K562 (cell line): ENCODE results near the gene SLC34A3. TPM values are rescaled to one million over a fixed set of nuclear protein-coding genes. Genes with fewer than 3 reads are reported as not detected.

ENCODE experiments used
- ATAC-seq: fragments of 200-7000 bp; cut with Tn5 transposase; 3 replicates; pipeline ENCODE4 v1.9.1; 2020; ENCODE audit warnings: moderate library complexity
- BruUV-seq: library from RNA; stranded (reverse); fragments of 400-500 nt; replicated peaks from 2 replicates; lab custom pipeline; 2021; lab: Mats Ljungman, UMichigan
- CTCF ChIA-PET: fragments of 300-600 bp; formaldehyde crosslinking; extraction: SDS; loops from one replicate; lab custom pipeline; 2021; ENCODE audit warnings: low intra/inter-chr PET ratio; lab: Yijun Ruan, JAX
- POLR2A ChIA-PET: fragments of 300-600, 350-650 bp; sonication (Branson Sonifier 250); formaldehyde crosslinking; extraction: SDS; loops from one replicate; lab custom pipeline; 2021; ENCODE audit warnings: antibody characterized with exemption, inconsistent platforms; lab: Yijun Ruan, JAX
- DNase-seq, 4 experiments: peaks; one replicate each; pipeline versions ENCODE4 v3.0.0 to v3.0.0-alpha.2; 2011 to 2018; ENCODE audit warnings: low spot score in 3 of 4, mixed read lengths in 3 of 4; ENCODE audit errors: extremely low read depth in 1 of 4
- FAIRE-seq: peaks from 2 replicates; lab custom pipeline; 2011; peaks lifted over from hg19 to GRCh38; lab: Jason Lieb, UNC
- H2AFZ ChIP-seq: 2 replicates; pipeline ENCODE4 v1.6.0; 2011; ENCODE audit warnings: low read depth, low read length, control low read depth, inconsistent platforms
- H3K27ac ChIP-seq: fragments of 200-600 bp; 3 replicates; pipeline ENCODE4 v1.8.0; 2011; ENCODE audit warnings: low read depth, mild to moderate bottlenecking, control low read depth, inconsistent platforms, low read length, moderate library complexity, mixed read lengths; ENCODE audit errors: extremely low read depth
- H3K27me3 ChIP-seq, 2 experiments: fragments of 300-600 bp in 1 of 2; 2 replicates in 1 of 2; 3 replicates in 1 of 2; pipeline versions ENCODE4 v1.6.0 to v1.8.0; 2011; ENCODE audit warnings: inconsistent platforms in 2 of 2, low read length in 2 of 2, mild to moderate bottlenecking in 1 of 2, mixed read lengths in 1 of 2, moderate library complexity in 1 of 2; ENCODE audit not compliant: control insufficient read depth in 2 of 2, insufficient read depth in 2 of 2
- H3K36me3 ChIP-seq: fragments of 300-600 bp; 3 replicates; pipeline ENCODE4 v1.8.0; 2011; ENCODE audit warnings: mild to moderate bottlenecking, low read length, inconsistent platforms; ENCODE audit not compliant: control insufficient read depth, insufficient read depth
- H3K4me1 ChIP-seq, 2 experiments: fragments of 200-600 bp in 1 of 2; replicated peaks in 1 of 2; 2 replicates in 1 of 2; 3 replicates in 1 of 2; pipeline versions ENCODE4 v1.5.1 to v1.8.0; 2011; ENCODE audit warnings: inconsistent platforms in 2 of 2, low read length in 2 of 2, mild to moderate bottlenecking in 1 of 2, mixed read lengths in 1 of 2, moderate library complexity in 1 of 2; ENCODE audit not compliant: control insufficient read depth in 2 of 2, insufficient read depth in 2 of 2
- H3K4me2 ChIP-seq: 2 replicates; pipeline ENCODE4 v1.6.1; 2011; ENCODE audit warnings: low read length, control low read depth, inconsistent platforms, mixed read lengths; ENCODE audit not compliant: insufficient read depth
- H3K4me3 ChIP-seq: fragments of 200-600 bp; sonication (generic), shearing (Covaris generic); 2 replicates; pipeline ENCODE4 v1.5.1; 2016; ENCODE audit warnings: control low read depth, inconsistent platforms
- H3K79me2 ChIP-seq: fragments of 200-600 bp; 3 replicates; pipeline ENCODE4 v1.8.0; 2011; ENCODE audit warnings: low read length, inconsistent platforms; ENCODE audit not compliant: control insufficient read depth, insufficient read depth
- H3K9ac ChIP-seq, 2 experiments: 2 replicates each; pipeline versions ENCODE4 v1.6.0 to v1.6.1; 2011; ENCODE audit warnings: low read depth in 2 of 2, low read length in 2 of 2, control low read depth in 1 of 2, inconsistent platforms in 1 of 2, mild to moderate bottlenecking in 1 of 2, mixed read lengths in 1 of 2; ENCODE audit not compliant: insufficient read depth in 1 of 2
- H3K9me1 ChIP-seq: one replicate; pipeline ENCODE4 v1.6.0; 2011; ENCODE audit warnings: inconsistent platforms, mild to moderate bottlenecking, low read length, moderate library complexity; ENCODE audit not compliant: control insufficient read depth, insufficient read depth
- H3K9me3 ChIP-seq: replicated peaks from 2 replicates; pipeline ENCODE4 v1.5.1; 2011; ENCODE audit warnings: low read depth, low read length, inconsistent platforms; ENCODE audit not compliant: control insufficient read depth, insufficient read depth
- H4K20me1 ChIP-seq: replicated peaks from 2 replicates; pipeline ENCODE4 v1.6.1; 2011; ENCODE audit warnings: low read length, inconsistent platforms, mixed read lengths; ENCODE audit not compliant: control insufficient read depth, insufficient read depth
- BRD4 ChIP-seq: fragments of 200-600 bp; sonication (generic); IDR thresholded peaks from 2 replicates; pipeline ENCODE4 v1.6.1; 2017; ENCODE audit warnings: inconsistent platforms
- E2F6 ChIP-seq, 2 experiments: IDR thresholded peaks; 2 replicates each; pipeline ENCODE4 v1.6.1; 2011; ENCODE audit warnings: borderline replicate concordance in 1 of 2, control low read depth in 1 of 2, low read depth in 1 of 2, low read length in 1 of 2, mild to moderate bottlenecking in 1 of 2, mixed read lengths in 1 of 2, moderate library complexity in 1 of 2; ENCODE audit not compliant: insufficient read depth in 1 of 2, insufficient read length in 1 of 2, poor library complexity in 1 of 2, severe bottlenecking in 1 of 2; ENCODE audit errors: extremely low read depth in 1 of 2
- NCOR1 ChIP-seq: fragments of 450-650 bp; IDR thresholded peaks from 2 replicates; pipeline ENCODE4 v1.6.1; 2016; ENCODE audit warnings: mild to moderate bottlenecking, moderate library complexity
- PHF8 ChIP-seq: fragments of 200-600 bp; sonication (generic); IDR thresholded peaks from 2 replicates; pipeline ENCODE4 v1.6.1; 2012; ENCODE audit warnings: mixed run types, mild to moderate bottlenecking, inconsistent platforms, low read length, moderate library complexity, borderline replicate concordance
- POLR2H ChIP-seq: IDR thresholded peaks from 2 replicates; pipeline ENCODE4 v1.6.1; 2016; ENCODE audit warnings: missing genetic modification characterization, low read depth, mild to moderate bottlenecking, control low read depth, missing compliant biosample characterization, moderate library complexity
- RAD21 ChIP-seq, 2 experiments: fragments of 250-450 bp in 1 of 2; fragments of 450-650 bp in 1 of 2; sonication (Bioruptor Pico) in 1 of 2; formaldehyde crosslinking in 1 of 2; IDR thresholded peaks in 1 of 2; conservative IDR thresholded peaks in 1 of 2; 2 replicates each; pipeline versions ENCODE4 v1.4.0 to v1.8.0; 2020 to 2022; ENCODE audit warnings: mild to moderate bottlenecking in 2 of 2, moderate library complexity in 1 of 2
- REST ChIP-seq, 2 experiments: fragments of 450-650 bp; formaldehyde crosslinking in 1 of 2; IDR thresholded peaks; 2 replicates each; pipeline versions ENCODE4 v1.4.0 to v1.6.1; 2014 to 2020; ENCODE audit warnings: mild to moderate bottlenecking in 2 of 2, borderline replicate concordance in 1 of 2, low read depth in 1 of 2
- SMAD1 ChIP-seq: fragments of 150-350 bp; IDR thresholded peaks from 2 replicates; pipeline ENCODE4 v1.6.1; 2014; ENCODE audit warnings: low read length, low read depth; ENCODE audit not compliant: partially characterized antibody
- ZBTB2 ChIP-seq: fragments of 450-650 bp; IDR thresholded peaks from 2 replicates; pipeline ENCODE4 v1.6.1; 2016; ENCODE audit warnings: antibody characterized with exemption
- WGBS: fragments of 100-300 bp; shearing (Covaris generic); methylation state at CpG from one replicate; pipeline ENCODE4 v1.1.6; 2016; ENCODE audit warnings: low coverage, mixed read lengths; ENCODE audit not compliant: insufficient coverage; ENCODE audit errors: missing lambda C conversion rate; 5-methylcytosine and 5-hydroxymethylcytosine counted together
- in situ Hi-C: fragments of 300-500 bp; cut with MboI; formaldehyde crosslinking; loops from 4 replicates; pipeline ENCODE4 v1.15.0; 2018; ENCODE audit warnings: inconsistent platforms, mixed read lengths
- intact Hi-C: fragments of 100-400 bp; cut with micrococcal nuclease; formaldehyde crosslinking; loops from 2 replicates; pipeline ENCODE4 v1.14.2; 2022
- polyA plus RNA-seq, 8 experiments: library from polyadenylated mRNA; depleted of rRNA in 4 of 8; stranded (reverse) in 5 of 8; unstranded in 3 of 8; fragments of >200 nt; fragmentation: Nextera tagmentation in 2 of 8; fragmentation: Illumina TruSeq in 1 of 8; extraction: Ambion mirVana in 2 of 8; extraction: Trizol in 1 of 8; gene quantifications; 2 replicates each; pipeline versions ENCODE4 v1.2.1 to v1.2.3, GENCODE V29; 2011 to 2014; ENCODE audit warnings: inconsistent platforms in 1 of 8, missing spikeins in 1 of 8
- total RNA-seq, 7 experiments: library from RNA; depleted of rRNA in 6 of 7; stranded (reverse); fragments of >200 nt in 6 of 7; fragmentation: Illumina TruSeq in 2 of 7; extraction: Trizol in 2 of 7; gene quantifications; 2 replicates each; pipeline versions ENCODE4 v1.2.1 to v1.2.3, GENCODE V29; 2011 to 2021; ENCODE audit warnings: low replicate concordance in 1 of 7

The SLC34A3 gene
- total and polyA plus RNA-seq, 9 of the 15 experiments (the other 6 are each of a cell fraction or from before 2014, with no cell fraction given), result not detected

- Histone ChIP-seq H3K27ac (peak overlapping the region; percentile 98), H3K4me2 (peak overlapping the region; percentile 69), H3K4me1 (peaks cover 35 to 91% of the 10 kb centered on the region in 2 experiments), H3K79me2 (peaks cover 57% of the 10 kb centered on the region), H4K20me1 (peaks cover 30% of the 10 kb centered on the region), H3K27me3 (no peaks in the 10 kb centered on the region), H2AFZ (peak overlapping the region; percentile 85), H3K9ac (peak overlapping the region; percentile 88 to 92), H3K36me3 (peaks cover 30% of the 10 kb centered on the region), H3K9me3 (no peaks in the 10 kb centered on the region), H3K9me1 (peaks cover 8% of the 10 kb centered on the region), H3K4me3 (peak overlapping the region; percentile 70)
- WGBS, result under 1% methylated on average over 41 of the region's 58 CpGs
- intact Hi-C loops, result loop anchor here (2.0 to 10.0 kb wide), 3 partner anchors 14 to 456 kb away; partner anchors contain the start of genes NELFB and NRARP
- in situ Hi-C loops, result loop anchor here (25.0 kb wide), 1 partner anchor 453 kb away; the partner anchor contains the start of genes CCDC183 and TMEM141
- ATAC-seq (peak; percentile 42), DNase-seq (peak; percentile 71 to 87 (median 72)), FAIRE-seq (no peak)
- ChIA-PET CTCF (no interaction called here), POLR2A (interaction anchor here (0.6 to 6.5 kb wide), 44 partner anchors 8 to 487 kb away, joined by 3 to 221 read pairs (median 4); partner anchors contain the start of genes ANAPC2, DPP7, MAN1B1 and NELFB)
- TSS peak; percentile 70 for BruUV-seq
- TF ChIP-seq SMAD1, result no peak
- no peak for TF ChIP-seq NCOR1
- peak; percentile 73; the same call in 1 of the 2 replicates for TF ChIP-seq PHF8
- peak; percentile 77 for TF ChIP-seq ZBTB2
- no peak for TF ChIP-seq POLR2H
- peak in 1 of 2 experiments; percentile 29; a peak in 3 of 4 replicates for TF ChIP-seq RAD21 (CRISPR knock-in tag; conservative IDR thresholded peaks at IDR 0.05 in 1 of 2, IDR thresholded peaks at IDR 0.05 in 1 of 2)
- 0 out of 2 replicates have a peak, but pooled peaks have one; percentile 26 for TF ChIP-seq REST (IDR thresholded peaks at IDR 0.05; ENCODE audit: borderline replicate concordance)
- 0 out of 2 replicates have a peak, but pooled peaks have one; percentile 78 for TF ChIP-seq REST (CRISPR knock-in tag; IDR thresholded peaks at IDR 0.05; ENCODE audit: low read depth)
- no peak for TF ChIP-seq BRD4
- peak; percentile 89 for TF ChIP-seq E2F6 (IDR thresholded peaks at IDR 0.05; ENCODE audit: borderline replicate concordance in 1 of 2, extremely low read depth in 1 of 2, insufficient read depth in 1 of 2, insufficient read length in 1 of 2, low read depth in 1 of 2, low read length in 1 of 2, poor library complexity in 1 of 2, severe bottlenecking in 1 of 2)
Measured at GRCh38 chr9:137240318-137240840, 9.7 kb downstream of the SLC34A3 start.
